Loucy (cell line): Measurements from ENCODE around the gene SPATA13.

Experiments
- H2AFZ ChIP-seq: fragments of 200-600 bp; sonication (generic); 2 replicates; pipeline ENCODE4 v1.6.0; 2016; ENCODE audit warnings: antibody characterized with exemption, mild to moderate bottlenecking, low read length, moderate library complexity
- H3F3A ChIP-seq: fragments of 200-600 bp; 2 replicates; pipeline ENCODE4 v1.6.0; 2016; ENCODE audit warnings: antibody characterized with exemption, low read depth, mild to moderate bottlenecking
- H3K27me3 ChIP-seq: fragments of 200-600 bp; sonication (generic); 2 replicates; pipeline ENCODE4 v1.6.1; 2014; ENCODE audit warnings: low read length, mild to moderate bottlenecking; ENCODE audit not compliant: insufficient read depth, poor library complexity, severe bottlenecking
- H3K36me3 ChIP-seq: fragments of 200-600 bp; sonication (generic); 2 replicates; pipeline ENCODE4 v1.6.1; 2016; ENCODE audit warnings: low read length; ENCODE audit not compliant: insufficient read depth
- H3K4me1 ChIP-seq: fragments of 200-600 bp; sonication (generic); 2 replicates; pipeline ENCODE4 v1.5.1; 2014; ENCODE audit warnings: low read length, mild to moderate bottlenecking; ENCODE audit not compliant: insufficient read depth, poor library complexity, severe bottlenecking
- H3K4me2 ChIP-seq: fragments of 200-600 bp; sonication (generic); 2 replicates; pipeline ENCODE4 v1.6.0; 2014; ENCODE audit warnings: antibody characterized with exemption, low read length, low read depth, mild to moderate bottlenecking; ENCODE audit not compliant: poor library complexity, severe bottlenecking
- H3K4me3 ChIP-seq: fragments of 200-600 bp; sonication (generic); 2 replicates; pipeline ENCODE4 v1.5.1; 2014; ENCODE audit warnings: low read length, mild to moderate bottlenecking, mixed read lengths; ENCODE audit not compliant: poor library complexity, severe bottlenecking
- H3K79me2 ChIP-seq: fragments of 200-600 bp; sonication (generic); 2 replicates; pipeline ENCODE4 v1.6.1; 2014; ENCODE audit warnings: low read length; ENCODE audit not compliant: insufficient read depth
- H3K9ac ChIP-seq: fragments of 200-600 bp; sonication (generic); 2 replicates; pipeline ENCODE4 v1.6.0; 2014; ENCODE audit warnings: mild to moderate bottlenecking, low read depth, low read length, moderate library complexity; ENCODE audit not compliant: poor library complexity, severe bottlenecking
- H3K9me2 ChIP-seq: fragments of 200-600 bp; sonication (generic); replicated peaks from 2 replicates; pipeline ENCODE4 v1.6.1; 2016; ENCODE audit warnings: low read depth, low read length, mixed read lengths
- H3K9me3 ChIP-seq: fragments of 200-600 bp; sonication (generic); 2 replicates; pipeline ENCODE4 v1.6.1; 2014; ENCODE audit warnings: mild to moderate bottlenecking, antibody characterized with exemption, low read length, low read depth; ENCODE audit not compliant: insufficient read depth
- H4K20me1 ChIP-seq: fragments of 200-600 bp; sonication (generic); 2 replicates; pipeline ENCODE4 v1.6.0; 2014; ENCODE audit warnings: antibody characterized with exemption, low read length, mild to moderate bottlenecking; ENCODE audit not compliant: insufficient read depth, poor library complexity, severe bottlenecking
- CTCF ChIP-seq: fragments of 200-600 bp; sonication (generic); conservative IDR thresholded peaks from 2 replicates; pipeline ENCODE4 v1.5.1; 2014; ENCODE audit warnings: mild to moderate bottlenecking, antibody characterized with exemption, low read length
- EZH2phosphoT487 ChIP-seq: fragments of 200-600 bp; IDR thresholded peaks from 2 replicates; pipeline ENCODE4 v1.6.1; 2018; ENCODE audit warnings: antibody characterized with exemption, mild to moderate bottlenecking, moderate library complexity, borderline replicate concordance

SPATA13 gene

GRCh38 chr13:24129914-24130774 lies 30.4 kb upstream of the SPATA13 start:
- 0 out of 2 replicates have a peak, but pooled peaks cover 3% of the 10 kb centered on the region for H3K9me3 ChIP-seq
- no peak overlapping the region for H3K4me2 ChIP-seq
- H2AFZ ChIP-seq, result no peak overlapping the region
- peaks cover 25% of the 10 kb centered on the region for H3K4me1 ChIP-seq
- H3K9me2 ChIP-seq, result no peaks in the 10 kb centered on the region
- H3K79me2 ChIP-seq, result no peaks in the 10 kb centered on the region
- no peak for TF ChIP-seq EZH2phosphoT487
- TF ChIP-seq CTCF, result no peak
- H3K4me3 ChIP-seq, result no peak overlapping the region
- H4K20me1 ChIP-seq, result no peaks in the 10 kb centered on the region
- no peaks in the 10 kb centered on the region for H3K36me3 ChIP-seq
- H3F3A ChIP-seq, result no peaks in the 10 kb centered on the region
- no peak overlapping the region for H3K9ac ChIP-seq
- no peaks in the 10 kb centered on the region for H3K27me3 ChIP-seq

DNA sequence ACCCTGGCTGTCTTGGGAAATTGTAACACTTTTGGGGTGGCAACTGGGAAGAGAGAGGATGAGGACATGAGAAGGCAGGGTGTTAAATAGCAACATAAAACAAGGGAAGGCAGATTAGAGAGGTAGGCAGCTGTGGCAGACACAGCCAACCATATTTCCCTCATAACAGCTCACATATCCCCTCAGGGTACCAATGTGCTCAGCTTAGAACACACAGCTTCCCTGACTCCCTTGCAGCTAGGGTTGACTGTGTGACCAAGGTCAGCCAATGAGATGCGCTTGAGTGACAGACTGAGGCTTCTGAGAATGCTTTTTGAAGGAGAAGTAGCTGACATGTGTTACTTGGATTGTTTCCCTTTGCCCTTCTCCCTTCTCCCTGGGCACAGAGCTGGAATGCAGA lies 28.8 kb upstream of the SPATA13 start:
- H3K9ac ChIP-seq, result no peak overlapping the region
- no peak overlapping the region for H3K4me3 ChIP-seq
- H3K36me3 ChIP-seq, result no peaks in the 10 kb centered on the region
- TF ChIP-seq CTCF (no peak), EZH2phosphoT487 (no peak)
- 0 out of 2 replicates have a peak, but pooled peaks cover 3% of the 10 kb centered on the region for H3K9me3 ChIP-seq
- H4K20me1 ChIP-seq, result no peaks in the 10 kb centered on the region
- no peak overlapping the region for H3K4me2 ChIP-seq
- no peak overlapping the region for H2AFZ ChIP-seq
- H3K79me2 ChIP-seq, result no peaks in the 10 kb centered on the region
- no peaks in the 10 kb centered on the region for H3K27me3 ChIP-seq
- H3K9me2 ChIP-seq, result no peaks in the 10 kb centered on the region
- peaks cover 25% of the 10 kb centered on the region for H3K4me1 ChIP-seq
- no peaks in the 10 kb centered on the region for H3F3A ChIP-seq

DNA sequence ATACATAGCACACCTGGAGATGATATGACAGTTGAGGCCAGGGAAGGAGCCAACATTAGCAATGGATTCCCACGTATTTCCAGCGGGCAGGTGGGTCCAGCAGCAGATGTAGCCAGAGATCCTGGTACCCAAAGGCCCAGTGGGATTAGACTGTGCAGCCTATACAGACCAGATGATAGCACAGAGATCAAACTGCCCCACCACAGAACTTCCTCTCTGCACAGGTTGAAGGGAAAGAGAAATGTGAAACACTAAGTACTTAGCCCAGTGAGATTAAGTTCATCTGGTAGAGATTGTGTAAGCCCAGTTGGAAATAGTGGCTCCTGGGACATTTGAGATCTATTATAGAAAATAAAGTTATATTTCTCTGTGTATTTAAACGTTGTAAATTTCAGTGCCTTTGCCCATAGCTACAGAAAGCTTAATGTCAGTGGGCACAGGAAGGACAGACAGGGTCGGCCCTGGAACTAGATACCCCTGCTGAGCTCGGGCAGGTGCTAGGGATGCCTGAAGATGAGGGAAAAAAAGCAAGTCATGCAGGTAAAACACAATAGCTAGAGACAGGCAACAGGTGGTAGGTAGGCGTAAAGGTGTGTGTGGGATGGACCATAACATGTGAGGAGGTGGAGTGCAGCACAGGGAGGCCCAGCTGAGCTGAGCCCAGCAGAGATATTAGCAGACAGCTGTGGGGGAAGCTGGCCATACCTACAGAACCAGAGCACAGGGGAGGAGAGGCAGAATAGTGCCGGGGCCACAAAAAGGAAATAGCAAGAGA lies 27.3 kb upstream of the SPATA13 start:
- no peaks in the 10 kb centered on the region for H3F3A ChIP-seq
- H3K4me1 ChIP-seq, result peaks cover 16% of the 10 kb centered on the region
- H3K4me3 ChIP-seq, result no peak overlapping the region
- H3K27me3 ChIP-seq, result no peaks in the 10 kb centered on the region
- no peak overlapping the region for H3K4me2 ChIP-seq
- no peaks in the 10 kb centered on the region for H3K9me2 ChIP-seq
- 0 out of 2 replicates have a peak, but pooled peaks cover 3% of the 10 kb centered on the region for H3K9me3 ChIP-seq
- H4K20me1 ChIP-seq, result no peaks in the 10 kb centered on the region
- H3K9ac ChIP-seq, result no peak overlapping the region
- no peaks in the 10 kb centered on the region for H3K79me2 ChIP-seq
- TF ChIP-seq CTCF (no peak), EZH2phosphoT487 (no peak)
- H3K36me3 ChIP-seq, result no peaks in the 10 kb centered on the region
- H2AFZ ChIP-seq, result no peak overlapping the region
